Glutamatergic neuron (in vitro differentiated cells): Measurements from ENCODE around the gene TMEM52B. TPM values are rescaled to one million over a fixed set of nuclear protein-coding genes. Genes with fewer than 3 reads are reported as not detected.

ENCODE experiments used
- DNase-seq: peaks from one replicate; pipeline ENCODE4 v3.0.0; 2022
- H3K27ac Mint-ChIP-seq: one replicate; pipeline ENCODE4 v1.8.0; 2020; ENCODE audit warnings: mild to moderate bottlenecking, mixed read lengths, inconsistent platforms; ENCODE audit not compliant: unreplicated experiment
- H3K27me3 Mint-ChIP-seq: one replicate; pipeline ENCODE4 v1.8.0; 2020; ENCODE audit warnings: mild to moderate bottlenecking, moderate library complexity, mixed read lengths, inconsistent platforms; ENCODE audit not compliant: unreplicated experiment
- H3K36me3 Mint-ChIP-seq: one replicate; pipeline ENCODE4 v1.8.0; 2020; ENCODE audit warnings: mild to moderate bottlenecking, mixed read lengths, inconsistent platforms; ENCODE audit not compliant: unreplicated experiment
- H3K4me1 Mint-ChIP-seq: one replicate; pipeline ENCODE4 v1.8.0; 2020; ENCODE audit warnings: mild to moderate bottlenecking, low read depth, mixed read lengths, inconsistent platforms; ENCODE audit not compliant: unreplicated experiment
- H3K4me3 Mint-ChIP-seq: one replicate; pipeline ENCODE4 v1.8.0; 2020; ENCODE audit warnings: mild to moderate bottlenecking, mixed read lengths, inconsistent platforms; ENCODE audit not compliant: unreplicated experiment
- H3K9me3 Mint-ChIP-seq: one replicate; pipeline ENCODE4 v1.8.0; 2020; ENCODE audit warnings: mild to moderate bottlenecking, moderate library complexity, mixed read lengths, inconsistent platforms; ENCODE audit not compliant: unreplicated experiment
- total RNA-seq: library from RNA; stranded (reverse); fragmentation: NEBNext Ultra II Directional; extraction: Animal tissue kit (Norgen Biotek cat#: 25700); gene quantifications from one replicate; pipeline ENCODE4 v1.2.1, GENCODE V29; 2021; ENCODE audit not compliant: unreplicated experiment
- TF ChIP-seq, protein P1 (sequence below): fragments of 200-600 bp; sonication (generic); IDR thresholded peaks from one replicate; pipeline ENCODE4 v1.5.0; 2021; ENCODE audit not compliant: partially characterized antibody, unreplicated experiment

Gene TMEM52B
- total RNA-seq, 1 donor from 2014 or later, result not detected

DNA sequence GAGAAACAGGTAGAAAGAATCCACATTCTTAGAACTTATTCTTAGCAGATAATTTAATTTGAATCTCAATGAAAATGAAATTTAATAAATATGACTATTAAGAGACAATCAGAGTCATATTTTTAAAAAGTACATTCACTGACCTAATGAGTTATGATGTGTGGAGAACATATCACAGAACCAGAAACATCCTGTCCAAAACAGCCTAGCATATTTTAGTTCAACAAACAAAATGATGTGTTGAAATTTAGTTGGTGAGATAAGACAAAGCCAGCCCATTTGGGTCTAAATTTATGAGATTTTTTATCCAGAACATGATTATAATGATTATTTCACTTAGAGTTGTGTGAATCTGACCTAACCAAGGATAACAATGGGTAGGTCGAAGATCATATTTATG is 59.7 kb downstream of the TMEM52B start:
- Mint-ChIP-seq H3K27me3 (peaks cover 1% of the 10 kb centered on the region), H3K27ac (no peak overlapping the region)

DNA sequence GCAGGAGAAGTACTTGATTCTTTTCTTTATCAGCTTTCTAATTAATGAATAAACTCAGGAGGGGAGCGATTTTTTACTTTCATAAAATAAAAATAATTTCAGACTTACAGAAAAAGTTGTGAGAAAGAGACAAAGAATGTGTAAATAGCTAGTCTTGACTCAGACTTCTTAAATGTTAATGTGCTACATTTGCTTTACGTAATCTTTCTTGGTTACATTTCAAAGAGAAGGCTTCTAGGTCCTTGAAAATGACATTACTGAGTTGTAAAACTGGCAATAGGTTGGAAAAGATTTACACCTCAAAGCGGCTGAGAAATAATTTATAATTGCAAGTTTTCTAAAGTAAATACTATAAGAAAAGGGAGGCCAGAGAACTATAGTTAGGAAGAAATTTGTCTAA is 62.5 kb downstream of the TMEM52B start:
- no peaks in the 10 kb centered on the region for H3K36me3 Mint-ChIP-seq
- no peaks in the 10 kb centered on the region for H3K27me3 Mint-ChIP-seq
- H3K9me3 Mint-ChIP-seq, result no peaks in the 10 kb centered on the region
- H3K4me1 Mint-ChIP-seq, result no peaks in the 10 kb centered on the region
- H3K4me3 Mint-ChIP-seq, result no peak overlapping the region
- H3K27ac Mint-ChIP-seq, result no peak overlapping the region
- DNase-seq, result no peak
- TF ChIP-seq, protein P1, sequence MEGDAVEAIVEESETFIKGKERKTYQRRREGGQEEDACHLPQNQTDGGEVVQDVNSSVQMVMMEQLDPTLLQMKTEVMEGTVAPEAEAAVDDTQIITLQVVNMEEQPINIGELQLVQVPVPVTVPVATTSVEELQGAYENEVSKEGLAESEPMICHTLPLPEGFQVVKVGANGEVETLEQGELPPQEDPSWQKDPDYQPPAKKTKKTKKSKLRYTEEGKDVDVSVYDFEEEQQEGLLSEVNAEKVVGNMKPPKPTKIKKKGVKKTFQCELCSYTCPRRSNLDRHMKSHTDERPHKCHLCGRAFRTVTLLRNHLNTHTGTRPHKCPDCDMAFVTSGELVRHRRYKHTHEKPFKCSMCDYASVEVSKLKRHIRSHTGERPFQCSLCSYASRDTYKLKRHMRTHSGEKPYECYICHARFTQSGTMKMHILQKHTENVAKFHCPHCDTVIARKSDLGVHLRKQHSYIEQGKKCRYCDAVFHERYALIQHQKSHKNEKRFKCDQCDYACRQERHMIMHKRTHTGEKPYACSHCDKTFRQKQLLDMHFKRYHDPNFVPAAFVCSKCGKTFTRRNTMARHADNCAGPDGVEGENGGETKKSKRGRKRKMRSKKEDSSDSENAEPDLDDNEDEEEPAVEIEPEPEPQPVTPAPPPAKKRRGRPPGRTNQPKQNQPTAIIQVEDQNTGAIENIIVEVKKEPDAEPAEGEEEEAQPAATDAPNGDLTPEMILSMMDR, result no peak

More for the DNA sequence above, 59.7 kb downstream of the TMEM52B start:
- Mint-ChIP-seq H3K9me3 (peaks cover 2% of the 10 kb centered on the region), H3K36me3 (peaks cover 15% of the 10 kb centered on the region), H3K4me1 (no peaks in the 10 kb centered on the region), H3K4me3 (no peak overlapping the region)
- DNase-seq, result no peak
- TF ChIP-seq, protein P1, result no peak

Other genes with a start within 250 kb of the TMEM52B start
- not detected for gene CLEC2A, start 246.7 kb upstream of the TMEM52B start, total RNA-seq
- not detected for gene CLEC12A, start 207.6 kb upstream of the TMEM52B start, total RNA-seq
- gene CLEC1B, start 179.9 kb upstream of the TMEM52B start, total RNA-seq, result not detected
- not detected for gene CLEC12B, start 168.4 kb upstream of the TMEM52B start, total RNA-seq
- not detected for gene CLEC9A, start 148.3 kb upstream of the TMEM52B start, total RNA-seq
- not detected for gene CLEC1A, start 80.0 kb upstream of the TMEM52B start, total RNA-seq
- gene CLEC7A, start 48.8 kb upstream of the TMEM52B start, total RNA-seq, result not detected
- gene OLR1, start 6.9 kb upstream of the TMEM52B start, total RNA-seq, result not detected
- 110 TPM for gene GABARAPL1, start 33.8 kb downstream of the TMEM52B start, total RNA-seq
- 0.25 TPM for gene KLRD1, start 128.8 kb downstream of the TMEM52B start, total RNA-seq
- not detected for gene KLRK1, start 211.0 kb downstream of the TMEM52B start, total RNA-seq
- gene KLRC4, start 230.7 kb downstream of the TMEM52B start, total RNA-seq, result not detected
- not detected for gene KLRC3, start 241.6 kb downstream of the TMEM52B start, total RNA-seq